Neutrophil (primary cell): ENCODE measurements around the gene DLD.
A peak's percentile ranks its signal among the peaks of the same experiment; 100 is the strongest.

Source experiments
- H3K27ac ChIP-seq: fragments of 200-600 bp; sonication (generic); 2 replicates; pipeline ENCODE4 v1.5.1; 2016; ENCODE audit warnings: mild to moderate bottlenecking, moderate library complexity
- H3K27me3 ChIP-seq: fragments of 200-600 bp; sonication (generic); 2 replicates; pipeline ENCODE4 v1.6.0; 2016; ENCODE audit warnings: mild to moderate bottlenecking
- H3K36me3 ChIP-seq: fragments of 200-600 bp; sonication (generic); 2 replicates; pipeline ENCODE4 v1.5.1; 2017
- H3K4me1 ChIP-seq, 2 experiments: fragments of 200-600 bp in 1 of 2; sonication (generic) in 1 of 2; 1 replicate in 1 of 2; 2 replicates in 1 of 2; pipeline versions ENCODE4 v1.5.1 to v1.6.1; 2013 to 2016; ENCODE audit warnings: low read depth in 1 of 2, low read length in 1 of 2, mild to moderate bottlenecking in 1 of 2, moderate library complexity in 1 of 2; ENCODE audit not compliant: control insufficient read depth in 1 of 2, insufficient read depth in 1 of 2
- H3K4me3 ChIP-seq, 2 experiments: fragments of 200-600 bp in 1 of 2; sonication (generic) in 1 of 2; 1 replicate in 1 of 2; 2 replicates in 1 of 2; pipeline ENCODE4 v1.5.1; 2013 to 2016; ENCODE audit warnings: low read depth in 1 of 2, low read length in 1 of 2, mild to moderate bottlenecking in 1 of 2, moderate library complexity in 1 of 2
- H3K9me3 ChIP-seq: fragments of 200-600 bp; sonication (generic); 2 replicates; pipeline ENCODE4 v1.5.1; 2016
- TF ChIP-seq, protein P1 (sequence below): fragments of 200-600 bp; sonication (generic); IDR thresholded peaks from 2 replicates; pipeline ENCODE4 v1.5.1; 2016; ENCODE audit warnings: antibody characterized with exemption

Gene DLD

DNA sequence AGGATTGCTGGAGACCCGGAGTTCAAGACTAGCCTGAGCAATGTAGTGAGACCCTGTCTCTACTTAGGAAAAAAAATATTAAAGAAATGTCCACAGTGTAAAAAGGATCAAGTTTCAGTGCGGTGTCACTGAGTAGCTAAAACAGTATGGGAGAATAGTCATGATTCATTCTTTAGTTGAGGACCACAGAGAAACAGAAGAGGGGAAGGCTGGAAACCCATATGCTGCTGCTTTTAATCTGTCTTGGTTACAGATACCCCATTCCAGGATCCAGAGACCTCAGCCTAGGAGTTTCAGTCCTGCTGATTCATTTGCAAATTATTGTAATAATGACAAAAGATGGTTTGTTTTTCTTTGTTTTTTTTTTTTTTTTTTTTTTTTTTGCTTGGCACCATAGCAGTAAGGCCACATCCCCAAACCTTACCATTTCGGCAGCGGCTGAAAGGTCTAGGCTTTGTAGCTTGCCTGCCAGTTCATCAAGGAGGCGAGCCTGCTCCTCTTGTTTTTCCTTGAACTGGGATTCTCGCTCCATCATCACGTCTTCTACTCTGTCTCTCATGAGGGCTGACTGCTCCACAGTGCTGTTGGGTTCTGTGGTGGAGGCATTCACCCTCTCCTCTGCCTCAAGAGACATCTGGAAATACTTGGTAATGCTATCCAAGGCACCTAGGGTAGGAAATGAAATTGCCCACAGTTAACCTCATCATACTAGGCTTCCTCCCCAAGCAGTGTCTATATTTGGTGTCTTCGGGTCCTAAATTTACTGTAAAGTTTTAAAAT, 44.2 kb downstream of the DLD start:
- peaks cover 13 to 18% of the 10 kb centered on the region in 2 experiments for H3K4me1 ChIP-seq
- H3K27me3 ChIP-seq = no peaks in the 10 kb centered on the region
- TF ChIP-seq, protein P1, sequence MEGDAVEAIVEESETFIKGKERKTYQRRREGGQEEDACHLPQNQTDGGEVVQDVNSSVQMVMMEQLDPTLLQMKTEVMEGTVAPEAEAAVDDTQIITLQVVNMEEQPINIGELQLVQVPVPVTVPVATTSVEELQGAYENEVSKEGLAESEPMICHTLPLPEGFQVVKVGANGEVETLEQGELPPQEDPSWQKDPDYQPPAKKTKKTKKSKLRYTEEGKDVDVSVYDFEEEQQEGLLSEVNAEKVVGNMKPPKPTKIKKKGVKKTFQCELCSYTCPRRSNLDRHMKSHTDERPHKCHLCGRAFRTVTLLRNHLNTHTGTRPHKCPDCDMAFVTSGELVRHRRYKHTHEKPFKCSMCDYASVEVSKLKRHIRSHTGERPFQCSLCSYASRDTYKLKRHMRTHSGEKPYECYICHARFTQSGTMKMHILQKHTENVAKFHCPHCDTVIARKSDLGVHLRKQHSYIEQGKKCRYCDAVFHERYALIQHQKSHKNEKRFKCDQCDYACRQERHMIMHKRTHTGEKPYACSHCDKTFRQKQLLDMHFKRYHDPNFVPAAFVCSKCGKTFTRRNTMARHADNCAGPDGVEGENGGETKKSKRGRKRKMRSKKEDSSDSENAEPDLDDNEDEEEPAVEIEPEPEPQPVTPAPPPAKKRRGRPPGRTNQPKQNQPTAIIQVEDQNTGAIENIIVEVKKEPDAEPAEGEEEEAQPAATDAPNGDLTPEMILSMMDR = no peak
- H3K4me3 ChIP-seq = no peak overlapping the region
- no peaks in the 10 kb centered on the region for H3K9me3 ChIP-seq
- H3K36me3 ChIP-seq = peaks cover 39% of the 10 kb centered on the region
- no peak overlapping the region for H3K27ac ChIP-seq

DNA sequence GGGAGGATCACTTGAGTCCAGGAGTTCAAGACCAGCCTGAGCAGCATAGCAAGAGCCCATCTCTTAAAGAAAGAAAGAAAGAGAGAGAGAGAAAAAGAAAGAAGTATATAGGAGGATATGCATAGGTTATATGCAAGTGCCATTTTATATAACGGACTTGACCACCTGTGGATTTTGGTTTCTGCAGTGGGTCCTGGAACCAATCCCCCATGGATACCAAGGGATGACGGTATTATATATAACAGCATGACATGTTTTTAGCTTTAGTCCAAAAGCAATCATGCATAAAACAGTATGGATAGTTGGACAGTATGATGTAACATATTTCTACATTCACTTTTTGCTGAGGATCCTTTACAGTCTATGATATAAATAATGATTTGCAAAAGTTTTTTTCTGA, 45.3 kb downstream of the DLD start:
- H3K4me3 ChIP-seq = no peak overlapping the region
- H3K9me3 ChIP-seq = no peaks in the 10 kb centered on the region
- TF ChIP-seq, protein P1 = no peak
- no peak overlapping the region for H3K27ac ChIP-seq
- H3K4me1 ChIP-seq = peaks cover 13 to 18% of the 10 kb centered on the region in 2 experiments
- no peaks in the 10 kb centered on the region for H3K27me3 ChIP-seq
- H3K36me3 ChIP-seq = peaks cover 44% of the 10 kb centered on the region

DNA sequence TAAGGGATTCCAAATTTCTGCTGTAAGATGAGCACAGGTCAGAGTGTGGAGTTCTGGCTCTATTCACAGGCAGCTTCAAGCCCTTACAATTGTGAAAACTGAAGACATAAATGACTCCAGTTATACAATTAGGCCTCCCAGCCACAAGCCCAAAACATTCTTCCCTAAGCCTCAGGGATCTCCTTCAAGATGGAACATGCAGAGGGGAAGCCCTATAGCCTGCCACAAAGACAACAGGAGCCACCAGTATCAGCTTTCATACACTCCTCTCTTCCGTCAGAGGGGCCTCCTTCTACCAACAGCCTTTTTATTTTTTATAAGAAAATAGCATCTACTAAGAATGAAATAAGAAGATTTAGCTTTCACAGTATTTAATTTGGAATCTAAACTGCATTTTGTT, 46.5 kb downstream of the DLD start:
- H3K4me3 ChIP-seq = no peak overlapping the region
- no peaks in the 10 kb centered on the region for H3K9me3 ChIP-seq
- peaks cover 37% of the 10 kb centered on the region for H3K36me3 ChIP-seq
- H3K27ac ChIP-seq = peak overlapping the region; percentile 56
- H3K4me1 ChIP-seq = peaks cover 13 to 18% of the 10 kb centered on the region in 2 experiments
- H3K27me3 ChIP-seq = no peaks in the 10 kb centered on the region
- TF ChIP-seq, protein P1 = no peak

DNA sequence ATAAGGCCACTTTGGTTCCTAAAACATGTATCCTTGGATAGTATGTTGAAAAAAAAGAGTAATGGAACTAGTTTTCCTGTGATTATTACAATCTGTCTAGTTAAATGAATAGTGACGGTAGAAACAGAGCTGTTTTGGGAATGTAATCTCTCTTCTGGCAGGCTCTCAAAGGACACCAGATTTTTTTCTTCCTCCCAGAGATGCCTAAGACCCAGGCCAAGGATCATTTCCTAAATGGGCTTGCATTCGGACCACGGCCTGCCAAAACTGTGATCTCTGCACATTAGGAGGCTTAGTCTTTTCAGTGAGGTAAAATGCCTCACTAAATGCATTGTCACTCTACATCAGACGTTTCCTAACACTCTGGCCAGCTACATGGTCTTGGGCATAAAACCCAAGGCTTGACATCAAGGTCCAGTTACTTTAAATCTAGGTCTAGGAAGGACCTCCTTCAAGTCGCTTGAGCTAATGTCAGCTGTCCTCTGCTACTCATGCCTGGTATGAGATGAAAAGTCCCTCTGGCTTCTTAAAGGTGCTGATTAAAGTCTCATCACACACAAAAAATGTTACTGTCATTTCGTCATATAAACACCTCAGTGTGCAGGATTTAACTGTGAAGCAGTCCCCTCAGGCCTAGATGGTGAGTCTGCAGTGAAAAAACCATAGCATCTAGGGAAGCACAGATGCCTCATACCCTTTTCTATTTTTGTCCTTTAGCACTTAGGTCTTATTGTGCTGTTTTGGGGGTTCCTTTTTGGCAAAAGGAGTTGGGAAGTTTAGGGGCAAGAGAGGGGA, 47.7 kb downstream of the DLD start:
- H3K4me1 ChIP-seq = peaks cover 13 to 18% of the 10 kb centered on the region in 2 experiments
- peaks cover 39% of the 10 kb centered on the region for H3K36me3 ChIP-seq
- no peaks in the 10 kb centered on the region for H3K27me3 ChIP-seq
- TF ChIP-seq, protein P1 = no peak
- H3K4me3 ChIP-seq = no peak overlapping the region
- no peak overlapping the region for H3K27ac ChIP-seq
- no peaks in the 10 kb centered on the region for H3K9me3 ChIP-seq

DNA sequence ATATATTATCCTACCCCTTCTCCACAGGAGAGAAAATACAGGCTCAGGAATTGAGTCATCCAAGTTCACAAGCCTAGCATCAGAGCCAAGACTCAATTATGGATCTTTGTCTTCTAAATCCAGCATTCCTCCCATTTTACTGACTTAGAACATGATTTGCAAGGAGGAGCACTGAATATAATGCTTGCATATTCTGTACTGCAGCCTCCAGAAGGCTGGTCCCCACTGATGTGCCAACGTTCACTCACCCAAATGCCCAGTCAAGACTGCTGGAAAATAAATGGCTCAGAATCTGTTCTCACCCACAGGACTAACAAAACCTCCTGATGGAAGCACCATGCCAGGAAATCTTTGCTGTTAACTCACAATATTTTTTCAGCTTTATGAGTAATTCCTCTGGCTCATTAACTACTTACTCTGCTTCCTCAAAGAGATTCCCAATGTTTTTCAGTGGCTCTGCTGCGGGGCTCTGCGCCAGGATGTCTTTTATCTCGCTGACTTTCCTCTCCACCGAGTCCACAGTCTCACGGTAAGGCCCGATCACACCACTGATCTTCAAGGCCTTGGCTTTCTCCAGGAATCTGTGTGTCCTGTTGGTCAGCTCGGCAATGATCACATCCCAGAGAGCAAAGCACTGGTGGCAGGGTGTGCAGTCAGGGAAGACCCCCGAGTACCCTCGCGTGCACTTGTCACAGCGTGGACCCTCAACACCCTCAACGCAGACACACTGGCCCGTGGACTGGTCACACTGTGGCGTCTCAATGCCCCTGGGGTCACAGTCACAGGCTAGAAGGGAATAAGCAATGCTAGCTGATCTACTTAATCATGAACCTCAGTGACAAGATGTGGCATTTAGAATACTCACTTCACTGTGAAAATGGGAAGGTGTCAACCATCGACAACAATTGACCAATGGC, 48.8 kb downstream of the DLD start:
- Histone ChIP-seq H3K27me3 (no peaks in the 10 kb centered on the region), H3K4me1 (peaks cover 13 to 18% of the 10 kb centered on the region in 2 experiments), H3K36me3 (peaks cover 32% of the 10 kb centered on the region), H3K27ac (no peak overlapping the region), H3K9me3 (no peaks in the 10 kb centered on the region), H3K4me3 (no peak overlapping the region)
- TF ChIP-seq, protein P1 = no peak
